Measurements from ENCODE around the gene HS3ST2.

DNA sequence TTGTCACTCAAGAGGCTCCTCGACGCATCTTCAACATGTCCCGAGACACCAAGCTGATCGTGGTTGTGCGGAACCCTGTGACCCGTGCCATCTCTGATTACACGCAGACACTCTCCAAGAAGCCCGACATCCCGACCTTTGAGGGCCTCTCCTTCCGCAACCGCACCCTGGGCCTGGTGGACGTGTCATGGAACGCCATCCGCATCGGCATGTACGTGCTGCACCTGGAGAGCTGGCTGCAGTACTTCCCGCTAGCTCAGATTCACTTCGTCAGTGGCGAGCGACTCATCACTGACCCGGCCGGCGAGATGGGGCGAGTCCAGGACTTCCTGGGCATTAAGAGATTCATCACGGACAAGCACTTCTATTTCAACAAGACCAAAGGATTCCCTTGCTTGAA is 101.0 kb downstream of the HS3ST2 start:
- TF ChIP-seq EZH2phosphoT487 (IDR thresholded peaks at IDR 0.05; ENCODE audit: low read depth, severe bottlenecking, unreplicated experiment) (no peak), EZH2 (IDR thresholded peaks at IDR 0.05; ENCODE audit: borderline replicate concordance) (no peak)
- TF ChIP-seq, protein P1, sequence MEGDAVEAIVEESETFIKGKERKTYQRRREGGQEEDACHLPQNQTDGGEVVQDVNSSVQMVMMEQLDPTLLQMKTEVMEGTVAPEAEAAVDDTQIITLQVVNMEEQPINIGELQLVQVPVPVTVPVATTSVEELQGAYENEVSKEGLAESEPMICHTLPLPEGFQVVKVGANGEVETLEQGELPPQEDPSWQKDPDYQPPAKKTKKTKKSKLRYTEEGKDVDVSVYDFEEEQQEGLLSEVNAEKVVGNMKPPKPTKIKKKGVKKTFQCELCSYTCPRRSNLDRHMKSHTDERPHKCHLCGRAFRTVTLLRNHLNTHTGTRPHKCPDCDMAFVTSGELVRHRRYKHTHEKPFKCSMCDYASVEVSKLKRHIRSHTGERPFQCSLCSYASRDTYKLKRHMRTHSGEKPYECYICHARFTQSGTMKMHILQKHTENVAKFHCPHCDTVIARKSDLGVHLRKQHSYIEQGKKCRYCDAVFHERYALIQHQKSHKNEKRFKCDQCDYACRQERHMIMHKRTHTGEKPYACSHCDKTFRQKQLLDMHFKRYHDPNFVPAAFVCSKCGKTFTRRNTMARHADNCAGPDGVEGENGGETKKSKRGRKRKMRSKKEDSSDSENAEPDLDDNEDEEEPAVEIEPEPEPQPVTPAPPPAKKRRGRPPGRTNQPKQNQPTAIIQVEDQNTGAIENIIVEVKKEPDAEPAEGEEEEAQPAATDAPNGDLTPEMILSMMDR (IDR thresholded peaks at IDR 0.05; ENCODE audit: poor library complexity): no peak

All from hepatocyte (in vitro differentiated cells).